ENCODE measurements around the gene ACYP2.

GRCh38 chr2:54106631-54107454 is 8.6 kb upstream of the ACYP2 start:
- no peak for TF ChIP-seq POLR2AphosphoS5 (IDR thresholded peaks at IDR 0.05; ENCODE audit: borderline replicate concordance, low read depth, low read length)
- TF ChIP-seq FOXP2 (optimal IDR thresholded peaks at IDR 0.05; ENCODE audit: control extremely low read depth, extremely low read length, insufficient read depth): no peak

Data from SK-N-MC (cell line).